Uterus (tissue), 2 donors: ENCODE measurements around the gene ETS1.

Experiments
- POLR2A ChIP-seq, 2 donors: fragments of 450-650 bp; IDR thresholded peaks; one replicate each; pipeline ENCODE4 v1.6.1; 2016; ENCODE audit warnings: antibody characterized with exemption in 2 of 2, mild to moderate bottlenecking in 1 of 2, moderate library complexity in 1 of 2
- TF ChIP-seq, protein P1 (sequence below), 4 experiments: fragments of 200-600 bp in 2 of 4; fragments of 450-650 bp in 2 of 4; sonication (generic) in 2 of 4; IDR thresholded peaks; one replicate each; pipeline ENCODE4 v1.5.1; 2016 to 2019; ENCODE audit warnings: antibody characterized with exemption in 4 of 4, mild to moderate bottlenecking in 2 of 4, moderate library complexity in 1 of 4

DNA sequence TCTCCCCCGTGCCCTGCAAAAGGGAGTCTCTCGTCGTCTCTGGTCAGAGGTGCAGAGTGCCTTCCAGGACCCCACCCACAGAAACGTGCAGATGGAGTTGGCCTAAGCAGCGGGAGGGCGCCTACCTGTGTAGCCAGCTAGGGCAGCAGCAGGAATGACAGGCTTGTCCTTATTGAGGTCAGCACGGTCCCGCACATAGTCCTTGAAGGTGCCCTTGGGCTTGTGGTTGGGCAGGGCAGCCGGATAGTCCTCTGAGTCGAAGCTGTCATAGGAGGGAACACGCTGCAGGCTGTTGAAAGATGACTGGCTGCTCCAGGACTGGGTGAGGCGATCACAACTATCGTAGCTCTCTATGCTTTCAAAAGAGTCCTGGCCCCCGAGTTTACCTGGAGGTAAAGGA lies 107.3 kb downstream of the ETS1 start:
- TF ChIP-seq, protein P1, sequence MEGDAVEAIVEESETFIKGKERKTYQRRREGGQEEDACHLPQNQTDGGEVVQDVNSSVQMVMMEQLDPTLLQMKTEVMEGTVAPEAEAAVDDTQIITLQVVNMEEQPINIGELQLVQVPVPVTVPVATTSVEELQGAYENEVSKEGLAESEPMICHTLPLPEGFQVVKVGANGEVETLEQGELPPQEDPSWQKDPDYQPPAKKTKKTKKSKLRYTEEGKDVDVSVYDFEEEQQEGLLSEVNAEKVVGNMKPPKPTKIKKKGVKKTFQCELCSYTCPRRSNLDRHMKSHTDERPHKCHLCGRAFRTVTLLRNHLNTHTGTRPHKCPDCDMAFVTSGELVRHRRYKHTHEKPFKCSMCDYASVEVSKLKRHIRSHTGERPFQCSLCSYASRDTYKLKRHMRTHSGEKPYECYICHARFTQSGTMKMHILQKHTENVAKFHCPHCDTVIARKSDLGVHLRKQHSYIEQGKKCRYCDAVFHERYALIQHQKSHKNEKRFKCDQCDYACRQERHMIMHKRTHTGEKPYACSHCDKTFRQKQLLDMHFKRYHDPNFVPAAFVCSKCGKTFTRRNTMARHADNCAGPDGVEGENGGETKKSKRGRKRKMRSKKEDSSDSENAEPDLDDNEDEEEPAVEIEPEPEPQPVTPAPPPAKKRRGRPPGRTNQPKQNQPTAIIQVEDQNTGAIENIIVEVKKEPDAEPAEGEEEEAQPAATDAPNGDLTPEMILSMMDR (IDR thresholded peaks at IDR 0.05): no peak
- TF ChIP-seq POLR2A (IDR thresholded peaks at IDR 0.05): no peak
